Measurements from ENCODE around the gene TMEM140.

TMEM140 gene

DNA sequence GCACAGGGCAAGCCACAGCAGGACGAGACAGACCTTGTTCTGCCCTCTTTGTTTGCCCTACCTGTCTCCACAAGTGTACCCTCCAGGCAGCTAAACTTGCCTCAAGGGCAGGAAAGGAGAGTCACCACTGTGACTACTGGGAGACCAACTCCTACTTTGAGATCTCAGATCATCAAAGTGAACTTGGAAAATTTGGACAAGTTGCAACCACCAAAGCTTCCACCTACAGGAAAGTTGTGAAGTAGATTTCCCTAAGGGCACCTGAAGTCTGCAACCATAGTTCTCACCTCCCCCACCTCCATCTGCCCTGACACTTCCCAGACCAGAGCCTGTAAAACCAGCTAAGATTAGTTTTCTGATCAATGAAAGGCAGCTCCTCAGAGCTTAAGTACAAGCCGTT is 66.0 kb downstream of the TMEM140 start:
- TF ChIP-seq, protein P1, sequence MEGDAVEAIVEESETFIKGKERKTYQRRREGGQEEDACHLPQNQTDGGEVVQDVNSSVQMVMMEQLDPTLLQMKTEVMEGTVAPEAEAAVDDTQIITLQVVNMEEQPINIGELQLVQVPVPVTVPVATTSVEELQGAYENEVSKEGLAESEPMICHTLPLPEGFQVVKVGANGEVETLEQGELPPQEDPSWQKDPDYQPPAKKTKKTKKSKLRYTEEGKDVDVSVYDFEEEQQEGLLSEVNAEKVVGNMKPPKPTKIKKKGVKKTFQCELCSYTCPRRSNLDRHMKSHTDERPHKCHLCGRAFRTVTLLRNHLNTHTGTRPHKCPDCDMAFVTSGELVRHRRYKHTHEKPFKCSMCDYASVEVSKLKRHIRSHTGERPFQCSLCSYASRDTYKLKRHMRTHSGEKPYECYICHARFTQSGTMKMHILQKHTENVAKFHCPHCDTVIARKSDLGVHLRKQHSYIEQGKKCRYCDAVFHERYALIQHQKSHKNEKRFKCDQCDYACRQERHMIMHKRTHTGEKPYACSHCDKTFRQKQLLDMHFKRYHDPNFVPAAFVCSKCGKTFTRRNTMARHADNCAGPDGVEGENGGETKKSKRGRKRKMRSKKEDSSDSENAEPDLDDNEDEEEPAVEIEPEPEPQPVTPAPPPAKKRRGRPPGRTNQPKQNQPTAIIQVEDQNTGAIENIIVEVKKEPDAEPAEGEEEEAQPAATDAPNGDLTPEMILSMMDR (conservative IDR thresholded peaks at IDR 0.05): no peak
- no peak overlapping the region for H3K27ac ChIP-seq

DNA sequence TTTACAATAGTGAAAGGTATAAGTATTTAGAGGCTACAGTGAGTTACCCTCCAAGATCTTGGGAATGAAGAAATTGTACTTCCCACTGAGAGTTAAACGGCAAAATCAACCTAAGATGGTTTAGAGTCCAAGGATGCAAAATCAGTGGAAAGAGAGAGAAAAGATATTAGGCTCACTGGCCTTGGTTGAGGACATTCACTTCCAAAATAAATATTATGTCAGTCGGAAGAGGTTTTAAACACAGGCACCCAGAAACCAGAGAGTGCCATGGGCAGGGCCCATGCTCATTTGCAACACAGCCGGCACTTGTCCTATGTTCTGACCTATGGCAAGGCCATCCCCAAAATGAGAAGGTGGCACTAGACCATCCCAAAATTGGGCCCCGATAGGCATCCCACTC is 67.3 kb downstream of the TMEM140 start:
- no peak overlapping the region for H3K27ac ChIP-seq
- TF ChIP-seq, protein P1 (conservative IDR thresholded peaks at IDR 0.05): no peak

- no peak overlapping the region for H3K27ac ChIP-seq
- TF ChIP-seq, protein P1 (conservative IDR thresholded peaks at IDR 0.05): no peak
Observed at GRCh38 chr7:135215698-135216097, 67.8 kb downstream of the TMEM140 start.
